ENCODE data around the gene CADPS2.

CADPS2 gene

GRCh38 chr7:122743211-122743610, 143.0 kb downstream of the CADPS2 start:
- no peak for TF ChIP-seq CTCF (IDR thresholded peaks at IDR 0.05; ENCODE audit: low read depth, low read length)
- no peak for DNase-seq (ENCODE audit: extremely low read depth, low read depth)

DNA sequence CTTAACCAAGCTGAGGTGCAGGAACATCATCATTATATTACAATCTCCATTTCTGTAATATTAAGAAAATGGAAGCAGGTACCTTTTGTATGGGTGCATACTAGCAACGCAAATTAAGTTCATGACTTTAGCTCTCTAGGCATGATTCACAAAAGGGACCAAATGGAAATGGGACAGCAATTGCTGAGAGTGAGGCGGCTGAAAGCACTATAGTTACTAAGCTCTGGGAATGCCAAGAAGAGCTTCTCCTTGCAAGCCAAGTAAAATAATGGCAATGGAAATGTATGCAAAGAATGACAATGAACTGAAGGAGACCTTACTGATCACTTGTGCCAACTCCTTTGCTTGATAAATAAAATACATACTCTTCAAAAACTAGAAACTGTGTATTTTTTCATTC, 147.3 kb downstream of the CADPS2 start:
- TF ChIP-seq CTCF (IDR thresholded peaks at IDR 0.05; ENCODE audit: low read depth, low read length): no peak
- DNase-seq (ENCODE audit: extremely low read depth, low read depth): no peak

DNA sequence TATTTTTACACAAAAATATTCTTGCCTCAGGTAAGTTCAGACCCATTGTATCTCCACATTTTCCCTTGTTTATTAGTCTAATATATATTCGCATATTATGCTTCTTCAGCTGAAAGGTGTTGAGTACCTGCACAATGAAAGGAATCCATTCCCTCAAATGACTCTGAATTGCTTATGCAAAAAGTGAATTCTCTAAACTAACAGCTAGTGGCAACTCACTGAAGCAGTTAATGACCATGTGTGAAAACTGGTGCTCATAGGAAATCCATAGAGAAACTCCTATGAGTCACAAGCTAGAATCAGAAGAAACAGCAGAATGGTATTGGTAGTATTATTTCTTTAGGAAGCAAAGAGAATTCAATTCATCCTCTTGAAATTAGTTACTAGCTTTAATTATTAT, 150.1 kb downstream of the CADPS2 start:
- DNase-seq (ENCODE audit: extremely low read depth, low read depth): no peak
- TF ChIP-seq CTCF (IDR thresholded peaks at IDR 0.05; ENCODE audit: low read depth, low read length): no peak

- no peak for TF ChIP-seq CTCF (IDR thresholded peaks at IDR 0.05; ENCODE audit: low read depth, low read length)
- DNase-seq (ENCODE audit: extremely low read depth, low read depth): no peak
These were observed 158.5 kb downstream of the CADPS2 start for GRCh38 chr7:122727759-122728158.

DNA sequence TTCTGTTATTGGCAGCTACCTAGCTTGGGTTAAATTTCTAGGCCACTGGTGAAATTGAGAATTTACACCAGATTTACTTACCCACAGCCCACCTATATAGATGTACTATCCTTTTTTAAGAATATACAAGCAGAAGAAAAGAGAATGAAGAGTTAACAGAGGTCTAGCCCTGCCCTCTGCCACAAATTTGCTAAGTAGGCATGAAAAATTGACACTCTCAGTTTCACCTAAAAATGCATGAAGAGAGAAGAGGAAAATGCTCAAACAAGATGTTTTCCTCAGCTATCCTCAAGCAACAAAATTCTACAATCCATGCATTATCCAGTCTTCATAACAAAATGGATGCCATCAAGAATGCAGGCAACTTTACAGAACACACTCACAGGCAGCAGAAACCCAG, 158.9 kb downstream of the CADPS2 start:
- no peak for DNase-seq (ENCODE audit: extremely low read depth, low read depth)
- no peak for TF ChIP-seq CTCF (IDR thresholded peaks at IDR 0.05; ENCODE audit: low read depth, low read length)

DNA sequence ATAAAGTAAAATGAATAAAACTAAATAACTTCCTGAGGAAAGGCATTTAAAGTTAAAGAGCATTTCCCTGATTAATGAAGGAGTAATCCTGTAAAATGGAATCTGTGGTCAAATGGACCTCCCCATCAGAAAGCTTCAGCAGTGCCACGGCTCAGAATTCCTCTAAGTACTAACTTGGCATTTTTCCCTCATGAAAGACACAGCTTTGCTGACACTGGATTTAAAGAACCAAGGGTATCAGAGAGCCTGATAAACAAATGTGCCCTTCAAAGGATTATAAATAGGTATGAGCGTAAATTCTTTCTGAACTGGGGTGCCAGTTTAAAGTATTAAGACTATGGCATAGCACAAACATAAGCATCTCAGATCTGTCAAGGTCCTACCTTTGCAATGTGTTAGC, 159.4 kb downstream of the CADPS2 start:
- TF ChIP-seq CTCF (IDR thresholded peaks at IDR 0.05; ENCODE audit: low read depth, low read length): no peak
- no peak for DNase-seq (ENCODE audit: extremely low read depth, low read depth)

- no peak for DNase-seq (ENCODE audit: extremely low read depth, low read depth)
- TF ChIP-seq CTCF (IDR thresholded peaks at IDR 0.05; ENCODE audit: low read depth, low read length): no peak
These were observed 161.9 kb downstream of the CADPS2 start for GRCh38 chr7:122724366-122724765.

All from AG09319 (cell line).